ENCODE data around the gene ZNF649.
A peak's percentile ranks its signal among the peaks of the same experiment; 100 is the strongest.

Gene ZNF649

GRCh38 chr19:51889934-51890333 is 14.9 kb downstream of the ZNF649 start:
- H4K91ac ChIP-seq (ENCODE audit: low read length), result no peak overlapping the region
- H3K36me3 ChIP-seq (ENCODE audit: control insufficient read depth in 1 of 2, insufficient read depth in 2 of 2, low read depth in 1 of 2, low read length in 2 of 2), result peaks cover 28 to 55% of the 10 kb centered on the region in 2 experiments
- H2BK12ac ChIP-seq (ENCODE audit: low read length in 2 of 2), result no peak overlapping the region
- H4K8ac ChIP-seq (ENCODE audit: low read length), result no peak overlapping the region
- no peak overlapping the region for H2AFZ ChIP-seq (ENCODE audit: low read depth, low read length)
- H3K4me2 ChIP-seq (ENCODE audit: low read length, poor library complexity, severe bottlenecking), result no peak overlapping the region
- H3K9me3 ChIP-seq (ENCODE audit: control insufficient read depth, low read length), result peaks cover 80% of the 10 kb centered on the region
- H3K4ac ChIP-seq (ENCODE audit: low read depth in 1 of 2, low read length in 2 of 2), result no peak overlapping the region
- no peak overlapping the region for H3K23ac ChIP-seq (ENCODE audit: low read length in 2 of 2)
- DNase-seq, result no peak
- no peak overlapping the region for H2BK15ac ChIP-seq (ENCODE audit: low read depth, poor library complexity, severe bottlenecking)
- peaks cover 2% of the 10 kb centered on the region for H3K79me1 ChIP-seq (replicated peaks; ENCODE audit: low read length, poor library complexity, severe bottlenecking)
- H3K27ac ChIP-seq (ENCODE audit: low read length, poor library complexity, severe bottlenecking), result no peak overlapping the region
- peaks cover 2% of the 10 kb centered on the region for H3K4me1 ChIP-seq (ENCODE audit: control insufficient read depth, insufficient read depth, low read depth, low read length)
- no peak overlapping the region for H2BK120ac ChIP-seq (ENCODE audit: low read depth, low read length)
- no peak overlapping the region for H3K14ac ChIP-seq (ENCODE audit: low read length in 2 of 2)
- H3K18ac ChIP-seq (ENCODE audit: low read depth in 1 of 2, low read length in 2 of 2), result no peak overlapping the region
- no peak overlapping the region for H2BK5ac ChIP-seq (ENCODE audit: low read depth, low read length, poor library complexity, severe bottlenecking)
- no peak overlapping the region for H2AK5ac ChIP-seq (ENCODE audit: low read length, severe bottlenecking)
- peak overlapping the region in 1 of 2 experiments; percentile 58 for H3K4me3 ChIP-seq (ENCODE audit: insufficient read depth in 1 of 2, low read depth in 1 of 2, low read length in 2 of 2)
- no peak overlapping the region for H3K9ac ChIP-seq (ENCODE audit: low read length)
- no peaks in the 10 kb centered on the region for H3K27me3 ChIP-seq (ENCODE audit: control insufficient read depth in 1 of 2, insufficient read depth in 1 of 2, low read length in 2 of 2)

- no peak within 1 kb of the TSS for H2AK5ac ChIP-seq (ENCODE audit: low read length, severe bottlenecking)
- peaks cover under 1% of the 10 kb centered on the region for H3K79me1 ChIP-seq (replicated peaks; ENCODE audit: low read length, poor library complexity, severe bottlenecking)
- 10% methylated on average over 56 of the region's 56 CpGs for WGBS
- peak within 1 kb of the TSS in 1 of 2 experiments; percentile 3 for H3K18ac ChIP-seq (ENCODE audit: low read depth in 1 of 2, low read length in 2 of 2)
- H3K27ac ChIP-seq (ENCODE audit: low read length, poor library complexity, severe bottlenecking), result no peak within 1 kb of the TSS
- H3K23ac ChIP-seq (ENCODE audit: low read length in 2 of 2), result no peak within 1 kb of the TSS
- H3K4me3 ChIP-seq (ENCODE audit: insufficient read depth in 1 of 2, low read depth in 1 of 2, low read length in 2 of 2), result peak within 1 kb of the TSS; percentile 62 to 88
- H3K4me1 ChIP-seq (ENCODE audit: control insufficient read depth, insufficient read depth, low read depth, low read length), result peaks cover 2% of the 10 kb centered on the region
- H2BK12ac ChIP-seq (ENCODE audit: low read length in 2 of 2), result no peak within 1 kb of the TSS
- peaks cover 20 to 35% of the 10 kb centered on the region in 2 experiments for H3K36me3 ChIP-seq (ENCODE audit: control insufficient read depth in 1 of 2, insufficient read depth in 2 of 2, low read depth in 1 of 2, low read length in 2 of 2)
- DNase-seq, result peak; percentile 88
- no peak within 1 kb of the TSS for H3K4ac ChIP-seq (ENCODE audit: low read depth in 1 of 2, low read length in 2 of 2)
- peaks cover 70% of the 10 kb centered on the region for H3K9me3 ChIP-seq (ENCODE audit: control insufficient read depth, low read length)
- peak within 1 kb of the TSS; percentile 80 for H2AFZ ChIP-seq (ENCODE audit: low read depth, low read length)
- no peak within 1 kb of the TSS for H2BK5ac ChIP-seq (ENCODE audit: low read depth, low read length, poor library complexity, severe bottlenecking)
- no peak within 1 kb of the TSS for H2BK15ac ChIP-seq (ENCODE audit: low read depth, poor library complexity, severe bottlenecking)
- H3K9ac ChIP-seq (ENCODE audit: low read length), result peak within 1 kb of the TSS; percentile 94
- H3K14ac ChIP-seq (ENCODE audit: low read length in 2 of 2), result no peak within 1 kb of the TSS
- H3K27me3 ChIP-seq (ENCODE audit: control insufficient read depth in 1 of 2, insufficient read depth in 1 of 2, low read length in 2 of 2), result no peaks in the 10 kb centered on the region
- H2BK120ac ChIP-seq (ENCODE audit: low read depth, low read length), result no peak within 1 kb of the TSS
- H4K8ac ChIP-seq (ENCODE audit: low read length), result peak within 1 kb of the TSS; percentile 68
- H3K4me2 ChIP-seq (ENCODE audit: low read length, poor library complexity, severe bottlenecking), result peak within 1 kb of the TSS; percentile 49
- H4K91ac ChIP-seq (ENCODE audit: low read length), result no peak within 1 kb of the TSS
These were observed 17.0 kb downstream of the ZNF649 start, which contains the start of gene ZNF577 for GRCh38 chr19:51887522-51888498. ZNF577 (minus strand) TSS chr19:51887951; CDS start chr19:51880382, 7,569 bp downstream.

- Histone ChIP-seq H3K36me3 (ENCODE audit: control insufficient read depth in 1 of 2, insufficient read depth in 2 of 2, low read depth in 1 of 2, low read length in 2 of 2) (peaks cover 2 to 18% of the 10 kb centered on the region in 2 experiments), H3K27me3 (ENCODE audit: control insufficient read depth in 1 of 2, insufficient read depth in 1 of 2, low read length in 2 of 2) (no peaks in the 10 kb centered on the region), H3K9ac (ENCODE audit: low read length) (no peak overlapping the region), H3K18ac (ENCODE audit: low read depth in 1 of 2, low read length in 2 of 2) (no peak overlapping the region), H3K79me1 (replicated peaks; ENCODE audit: low read length, poor library complexity, severe bottlenecking) (peaks cover 2% of the 10 kb centered on the region), H2BK15ac (ENCODE audit: low read depth, poor library complexity, severe bottlenecking) (no peak overlapping the region), H3K9me3 (ENCODE audit: control insufficient read depth, low read length) (peaks cover 70% of the 10 kb centered on the region), H3K14ac (ENCODE audit: low read length in 2 of 2) (no peak overlapping the region), H2AK5ac (ENCODE audit: low read length, severe bottlenecking) (no peak overlapping the region), H2AFZ (ENCODE audit: low read depth, low read length) (no peak overlapping the region), H2BK120ac (ENCODE audit: low read depth, low read length) (no peak overlapping the region), H3K4me3 (ENCODE audit: insufficient read depth in 1 of 2, low read depth in 1 of 2, low read length in 2 of 2) (no peak overlapping the region), H4K91ac (ENCODE audit: low read length) (no peak overlapping the region), H3K4me2 (ENCODE audit: low read length, poor library complexity, severe bottlenecking) (no peak overlapping the region), H2BK5ac (ENCODE audit: low read depth, low read length, poor library complexity, severe bottlenecking) (no peak overlapping the region), H3K23ac (ENCODE audit: low read length in 2 of 2) (no peak overlapping the region), H3K4ac (ENCODE audit: low read depth in 1 of 2, low read length in 2 of 2) (no peak overlapping the region), H3K4me1 (ENCODE audit: control insufficient read depth, insufficient read depth, low read depth, low read length) (peaks cover 2% of the 10 kb centered on the region), H3K27ac (ENCODE audit: low read length, poor library complexity, severe bottlenecking) (no peak overlapping the region), H4K8ac (ENCODE audit: low read length) (no peak overlapping the region), H2BK12ac (ENCODE audit: low read length in 2 of 2) (no peak overlapping the region)
- DNase-seq, result no peak
- 100% methylated on average over 1 of the region's 2 CpGs for WGBS
These were observed 20.1 kb downstream of the ZNF649 start for GRCh38 chr19:51884713-51885112.

GRCh38 chr19:51882518-51882917 is 22.3 kb downstream of the ZNF649 start:
- Histone ChIP-seq H4K91ac (ENCODE audit: low read length) (no peak overlapping the region), H2AK5ac (ENCODE audit: low read length, severe bottlenecking) (no peak overlapping the region)

More at GRCh38 chr19:51882518-51882917, 22.3 kb downstream of the ZNF649 start:
- 100% methylated on average over 3 of the region's 3 CpGs for WGBS
- no peak overlapping the region for H3K4me3 ChIP-seq (ENCODE audit: insufficient read depth in 1 of 2, low read depth in 1 of 2, low read length in 2 of 2)
- no peak overlapping the region for H3K4me2 ChIP-seq (ENCODE audit: low read length, poor library complexity, severe bottlenecking)
- no peak overlapping the region for H2BK15ac ChIP-seq (ENCODE audit: low read depth, poor library complexity, severe bottlenecking)
- H3K27ac ChIP-seq (ENCODE audit: low read length, poor library complexity, severe bottlenecking), result no peak overlapping the region
- H3K9me3 ChIP-seq (ENCODE audit: control insufficient read depth, low read length), result peaks cover 69% of the 10 kb centered on the region
- H3K36me3 ChIP-seq (ENCODE audit: control insufficient read depth in 1 of 2, insufficient read depth in 2 of 2, low read depth in 1 of 2, low read length in 2 of 2), result peaks cover 5 to 28% of the 10 kb centered on the region in 2 experiments
- no peak for DNase-seq
- no peak overlapping the region for H3K14ac ChIP-seq (ENCODE audit: low read length in 2 of 2)
- no peak overlapping the region for H3K9ac ChIP-seq (ENCODE audit: low read length)
- no peak overlapping the region for H2BK5ac ChIP-seq (ENCODE audit: low read depth, low read length, poor library complexity, severe bottlenecking)
- H3K23ac ChIP-seq (ENCODE audit: low read length in 2 of 2), result no peak overlapping the region
- H3K4me1 ChIP-seq (ENCODE audit: control insufficient read depth, insufficient read depth, low read depth, low read length), result peaks cover 2% of the 10 kb centered on the region
- H3K18ac ChIP-seq (ENCODE audit: low read depth in 1 of 2, low read length in 2 of 2), result no peak overlapping the region
- H3K79me1 ChIP-seq (replicated peaks; ENCODE audit: low read length, poor library complexity, severe bottlenecking), result peaks cover 2% of the 10 kb centered on the region
- no peak overlapping the region for H4K8ac ChIP-seq (ENCODE audit: low read length)
- H3K4ac ChIP-seq (ENCODE audit: low read depth in 1 of 2, low read length in 2 of 2), result no peak overlapping the region
- H2BK12ac ChIP-seq (ENCODE audit: low read length in 2 of 2), result no peak overlapping the region
- H2BK120ac ChIP-seq (ENCODE audit: low read depth, low read length), result no peak overlapping the region
- H3K27me3 ChIP-seq (ENCODE audit: control insufficient read depth in 1 of 2, insufficient read depth in 1 of 2, low read length in 2 of 2), result no peaks in the 10 kb centered on the region
- H2AFZ ChIP-seq (ENCODE audit: low read depth, low read length), result no peak overlapping the region
